A673 (cell line): ENCODE measurements around the gene SLC4A9. TPM values are rescaled to one million over a fixed set of nuclear protein-coding genes. Genes with fewer than 3 reads are reported as not detected.
"Not testable (repeated sequence)": the region's sequence is repeated elsewhere in the genome, so short reads cannot be mapped to it uniquely, and the experiment has no call there.

ENCODE experiments used
- BruUV-seq: library from RNA; stranded (reverse); fragments of 400-500 nt; replicated peaks from 2 replicates; lab custom pipeline; 2021; lab: Mats Ljungman, UMichigan
- CTCF ChIA-PET: fragments of 300-600 bp; sonication (Branson Sonifier 250); formaldehyde crosslinking; loops from one replicate; lab custom pipeline; 2022; ENCODE audit warnings: antibody characterized with exemption; lab: Charles Lee
- POLR2A ChIA-PET: fragments of 300-600 bp; sonication (Branson Sonifier 250); formaldehyde crosslinking; loops from one replicate; lab custom pipeline; 2022; ENCODE audit warnings: antibody characterized with exemption; ENCODE audit not compliant: low non-redundant PET; lab: Charles Lee
- DNase-seq: peaks from one replicate; pipeline ENCODE4 v3.0.0-alpha.2; 2015; ENCODE audit warnings: low spot score
- H3K27ac ChIP-seq: fragments of 200-600 bp; sonication (generic); 2 replicates; pipeline ENCODE4 v1.5.1; 2016; ENCODE audit warnings: mixed run types, low read depth, mild to moderate bottlenecking, mixed read lengths, antibody characterized with exemption, low read length; ENCODE audit not compliant: poor library complexity, severe bottlenecking
- H3K27me3 ChIP-seq: fragments of 200-600 bp; sonication (generic); replicated peaks from 2 replicates; pipeline ENCODE4 v1.6.1; 2017; ENCODE audit warnings: mixed run types, low read depth, mild to moderate bottlenecking, mixed read lengths, antibody characterized with exemption, low read length; ENCODE audit not compliant: insufficient read depth, poor library complexity
- H3K36me3 ChIP-seq: fragments of 200-600 bp; sonication (generic); 2 replicates; pipeline ENCODE4 v1.6.1; 2016; ENCODE audit warnings: mixed run types, mild to moderate bottlenecking, mixed read lengths, antibody characterized with exemption, low read length; ENCODE audit not compliant: insufficient read depth, poor library complexity, severe bottlenecking
- H3K4me1 ChIP-seq: fragments of 200-600 bp; sonication (generic); 2 replicates; pipeline ENCODE4 v1.6.1; 2017; ENCODE audit warnings: mixed run types, mild to moderate bottlenecking, mixed read lengths, antibody characterized with exemption, low read length; ENCODE audit not compliant: insufficient read depth, poor library complexity, severe bottlenecking
- H3K4me3 ChIP-seq: fragments of 200-600 bp; sonication (generic); 2 replicates; pipeline ENCODE4 v1.5.1; 2016; ENCODE audit warnings: low read depth, mixed run types, mild to moderate bottlenecking, mixed read lengths, low read length; ENCODE audit not compliant: poor library complexity, severe bottlenecking
- H3K9me3 ChIP-seq: fragments of 200-600 bp; sonication (generic); 2 replicates; pipeline ENCODE4 v1.6.1; 2016; ENCODE audit warnings: mixed run types, low read depth, mild to moderate bottlenecking, mixed read lengths, antibody characterized with exemption, low read length; ENCODE audit not compliant: poor library complexity, severe bottlenecking
- EZH2 ChIP-seq: fragments of 200-600 bp; sonication (generic); IDR thresholded peaks from 2 replicates; pipeline ENCODE4 v1.6.1; 2017; ENCODE audit warnings: borderline replicate concordance, low read depth, mild to moderate bottlenecking, mixed read lengths, antibody characterized with exemption, low read length; ENCODE audit not compliant: poor library complexity, severe bottlenecking
- intact Hi-C: fragments of 100-400 bp; cut with micrococcal nuclease; formaldehyde crosslinking; loops from one replicate; pipeline ENCODE4 v1.10.0; 2022; ENCODE audit not compliant: unreplicated experiment
- total RNA-seq: library from RNA; stranded (reverse); gene quantifications from 2 replicates; pipeline ENCODE4 v1.2.3, GENCODE V29; 2021
- TF ChIP-seq, protein P1 (sequence below): fragments of 300-800, 200-600 bp; sonication (generic); conservative IDR thresholded peaks from 2 replicates; pipeline ENCODE4 v1.5.1; 2017; ENCODE audit warnings: low read depth, mild to moderate bottlenecking, antibody characterized with exemption, low read length, moderate library complexity, mixed read lengths

Gene SLC4A9
- total RNA-seq, 1 experiment from 2014 or later, result not detected

DNA sequence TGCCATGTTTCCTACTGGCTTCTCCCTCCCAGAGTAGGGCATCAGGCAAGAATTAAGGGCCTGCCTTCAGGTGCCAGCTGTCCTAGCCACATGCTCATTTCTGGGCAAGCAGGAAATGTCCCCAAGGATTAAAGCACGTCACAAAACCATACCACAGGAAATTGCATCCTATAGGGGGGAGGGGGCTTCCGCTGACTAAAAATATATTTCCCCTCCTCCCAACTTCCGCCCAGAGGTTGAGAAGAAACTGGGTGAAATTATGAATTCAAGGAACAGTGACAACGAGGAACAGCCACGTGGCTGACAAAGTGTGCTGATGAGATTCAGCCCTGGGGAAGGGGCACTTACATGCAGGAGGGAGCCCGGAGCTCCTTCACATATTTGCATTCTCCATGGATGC lies 17.7 kb upstream of the SLC4A9 start:
- POLR2A ChIA-PET, result interaction anchor here (0.5 kb wide), 1 partner anchor 81 kb away, joined by 3 read pairs; no protein-coding TSS in a partner anchor
- DNase-seq, result peak; percentile 81
- Histone ChIP-seq H3K4me1 (peaks cover 34% of the 10 kb centered on the region), H3K4me3 (no peak overlapping the region), H3K27me3 (no peaks in the 10 kb centered on the region), H3K36me3 (no peaks in the 10 kb centered on the region), H3K27ac (peak overlapping the region; percentile 80), H3K9me3 (no peaks in the 10 kb centered on the region)
- TF ChIP-seq, protein P1, sequence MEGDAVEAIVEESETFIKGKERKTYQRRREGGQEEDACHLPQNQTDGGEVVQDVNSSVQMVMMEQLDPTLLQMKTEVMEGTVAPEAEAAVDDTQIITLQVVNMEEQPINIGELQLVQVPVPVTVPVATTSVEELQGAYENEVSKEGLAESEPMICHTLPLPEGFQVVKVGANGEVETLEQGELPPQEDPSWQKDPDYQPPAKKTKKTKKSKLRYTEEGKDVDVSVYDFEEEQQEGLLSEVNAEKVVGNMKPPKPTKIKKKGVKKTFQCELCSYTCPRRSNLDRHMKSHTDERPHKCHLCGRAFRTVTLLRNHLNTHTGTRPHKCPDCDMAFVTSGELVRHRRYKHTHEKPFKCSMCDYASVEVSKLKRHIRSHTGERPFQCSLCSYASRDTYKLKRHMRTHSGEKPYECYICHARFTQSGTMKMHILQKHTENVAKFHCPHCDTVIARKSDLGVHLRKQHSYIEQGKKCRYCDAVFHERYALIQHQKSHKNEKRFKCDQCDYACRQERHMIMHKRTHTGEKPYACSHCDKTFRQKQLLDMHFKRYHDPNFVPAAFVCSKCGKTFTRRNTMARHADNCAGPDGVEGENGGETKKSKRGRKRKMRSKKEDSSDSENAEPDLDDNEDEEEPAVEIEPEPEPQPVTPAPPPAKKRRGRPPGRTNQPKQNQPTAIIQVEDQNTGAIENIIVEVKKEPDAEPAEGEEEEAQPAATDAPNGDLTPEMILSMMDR, result no peak
- no peak for TF ChIP-seq EZH2
- CTCF ChIA-PET, result no interaction called here
- intact Hi-C loops, result no loop called here
- no TSS peak for BruUV-seq

DNA sequence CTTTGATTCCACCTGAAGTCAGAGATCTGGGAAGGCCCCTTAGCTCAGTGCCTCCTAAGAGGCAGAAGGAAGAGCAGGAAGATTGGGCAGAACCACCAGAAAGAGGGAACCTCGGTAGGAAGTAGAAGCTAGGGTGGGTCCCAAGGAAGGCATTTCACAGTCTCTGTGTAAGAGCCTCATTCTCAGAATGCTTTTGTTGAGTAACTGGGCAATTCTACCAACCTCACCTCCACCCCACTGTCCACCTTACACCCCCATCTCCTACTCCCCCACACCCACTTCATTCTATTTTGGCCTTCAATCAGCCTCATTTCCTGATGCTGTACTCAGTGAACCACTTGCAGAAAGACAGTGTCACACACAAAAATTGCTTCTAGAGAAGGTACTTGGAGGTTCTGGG lies 17.1 kb upstream of the SLC4A9 start:
- H3K9me3 ChIP-seq, result no peaks in the 10 kb centered on the region
- no peaks in the 10 kb centered on the region for H3K36me3 ChIP-seq
- H3K27me3 ChIP-seq, result no peaks in the 10 kb centered on the region
- intact Hi-C loops, result no loop called here
- H3K4me3 ChIP-seq, result no peak overlapping the region
- no peak for DNase-seq
- no peak for TF ChIP-seq EZH2
- TF ChIP-seq, protein P1, result no peak
- POLR2A ChIA-PET, result no interaction called here
- BruUV-seq, result no TSS peak
- H3K27ac ChIP-seq, result peak overlapping the region; percentile 80
- CTCF ChIA-PET, result no interaction called here
- peaks cover 36% of the 10 kb centered on the region for H3K4me1 ChIP-seq

DNA sequence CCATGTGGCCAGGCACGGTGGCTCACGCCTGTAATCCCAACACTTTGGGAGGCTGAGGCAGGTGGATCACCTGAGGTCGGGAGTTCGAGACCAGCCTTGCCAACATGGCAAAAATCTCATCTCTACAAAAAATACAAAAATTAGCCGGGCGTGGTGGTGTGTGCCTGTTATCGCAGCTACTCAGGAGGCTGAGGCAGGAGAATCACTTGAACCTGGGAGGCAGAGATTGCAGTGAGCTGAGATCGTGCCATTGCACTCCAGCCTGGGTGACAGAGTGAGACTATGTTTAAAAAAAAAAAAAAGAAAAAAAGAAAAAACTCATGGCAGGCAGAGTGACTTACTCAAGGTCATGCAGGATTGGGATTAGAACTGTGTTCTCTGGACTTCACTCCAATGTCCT lies 16.1 kb upstream of the SLC4A9 start:
- H3K27me3 ChIP-seq, H3K4me3 ChIP-seq, intact Hi-C loops, CTCF ChIA-PET, BruUV-seq, H3K9me3 ChIP-seq, H3K36me3 ChIP-seq, POLR2A ChIA-PET, H3K27ac ChIP-seq, DNase-seq: not testable (repeated sequence)
- H3K4me1 ChIP-seq, result peaks cover 36% of the 10 kb centered on the region

DNA sequence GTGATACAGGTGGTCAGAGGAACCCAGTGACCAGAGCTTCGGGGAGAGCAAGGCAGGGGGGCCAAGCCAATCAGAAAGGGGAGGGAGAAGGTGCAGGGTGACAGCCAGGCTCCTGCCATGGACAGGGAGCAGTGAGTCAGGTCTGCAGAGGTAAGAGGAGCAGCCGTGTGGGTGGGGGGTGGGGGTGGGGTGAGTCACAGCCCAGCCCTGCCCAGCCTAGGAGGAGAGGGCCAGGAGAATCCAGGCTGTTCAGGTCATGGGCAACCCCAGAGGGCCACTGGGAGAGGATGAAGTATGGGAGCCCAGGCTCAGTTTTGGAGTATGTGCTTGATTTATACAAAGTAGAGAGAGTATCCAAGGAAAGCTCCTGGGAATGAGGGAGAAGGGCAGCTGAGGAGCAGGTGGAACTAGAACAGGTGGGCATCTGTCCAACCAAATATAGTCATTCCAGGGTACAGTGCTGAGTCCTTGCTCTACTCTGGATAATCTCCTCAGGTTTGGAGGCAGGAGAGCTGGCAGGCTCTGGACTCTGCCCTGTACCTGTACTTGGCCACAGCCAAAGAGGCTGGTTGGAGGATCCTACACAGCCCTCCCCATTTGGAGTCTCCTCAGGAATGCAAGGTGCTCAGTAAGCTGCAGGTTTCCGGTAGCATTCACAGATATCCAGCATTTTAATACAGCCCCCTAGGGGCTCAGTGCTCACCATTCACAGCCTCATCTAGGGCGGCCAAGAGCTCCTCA lies 15.1 kb upstream of the SLC4A9 start:
- intact Hi-C loops, result loop anchor here (5.0 kb wide), 1 partner anchor 53 kb away; no protein-coding TSS in a partner anchor
- H3K27ac ChIP-seq, result no peak overlapping the region
- POLR2A ChIA-PET, result no interaction called here
- no TSS peak for BruUV-seq
- peaks cover 36% of the 10 kb centered on the region for H3K4me1 ChIP-seq
- H3K36me3 ChIP-seq, result no peaks in the 10 kb centered on the region
- peak overlapping the region; percentile 76 for H3K4me3 ChIP-seq
- H3K9me3 ChIP-seq, result no peaks in the 10 kb centered on the region
- CTCF ChIA-PET, result interaction anchor here (0.8 to 3.1 kb wide), 8 partner anchors 11 to 105 kb away, joined by 3 to 45 read pairs (median 8); no protein-coding TSS in a partner anchor
- no peak for DNase-seq
- TF ChIP-seq, protein P1, result no peak
- TF ChIP-seq EZH2, result no peak
- H3K27me3 ChIP-seq, result no peaks in the 10 kb centered on the region
